ENCODE results near the gene IFI27.

Gene IFI27

GRCh38 chr14:94124582-94125377 is 14.2 kb downstream of the IFI27 start:
- no peak for DNase-seq (ENCODE audit: low read depth in 1 of 2, low spot score in 1 of 2)

GRCh38 chr14:94125659-94126418 is 15.3 kb downstream of the IFI27 start:
- DNase-seq (ENCODE audit: low read depth in 1 of 2, low spot score in 1 of 2), result no peak

GRCh38 chr14:94126419-94126677 is 15.8 kb downstream of the IFI27 start:
- no peak for DNase-seq (ENCODE audit: low read depth in 1 of 2, low spot score in 1 of 2)

DNA sequence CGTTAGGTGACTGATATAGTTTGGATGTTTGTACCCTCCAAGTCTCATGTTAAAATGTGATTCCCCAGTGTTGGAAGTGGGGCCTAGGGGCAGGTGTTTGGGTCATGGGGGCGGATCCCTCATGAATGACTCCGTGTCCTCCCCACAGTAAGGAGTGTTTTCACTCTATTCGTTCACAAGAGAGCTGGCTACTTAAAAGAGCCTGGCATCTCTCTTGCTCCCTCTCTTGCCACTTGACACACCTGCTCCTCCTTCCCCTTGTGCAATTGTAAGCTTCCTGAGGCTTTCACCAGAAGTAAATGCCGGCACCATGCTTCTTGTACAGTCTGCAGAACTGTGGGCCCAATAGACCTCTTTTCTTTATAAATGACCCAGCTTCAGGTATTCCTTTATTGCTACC is 16.3 kb downstream of the IFI27 start:
- DNase-seq (ENCODE audit: low read depth in 1 of 2, low spot score in 1 of 2), result no peak

DNA sequence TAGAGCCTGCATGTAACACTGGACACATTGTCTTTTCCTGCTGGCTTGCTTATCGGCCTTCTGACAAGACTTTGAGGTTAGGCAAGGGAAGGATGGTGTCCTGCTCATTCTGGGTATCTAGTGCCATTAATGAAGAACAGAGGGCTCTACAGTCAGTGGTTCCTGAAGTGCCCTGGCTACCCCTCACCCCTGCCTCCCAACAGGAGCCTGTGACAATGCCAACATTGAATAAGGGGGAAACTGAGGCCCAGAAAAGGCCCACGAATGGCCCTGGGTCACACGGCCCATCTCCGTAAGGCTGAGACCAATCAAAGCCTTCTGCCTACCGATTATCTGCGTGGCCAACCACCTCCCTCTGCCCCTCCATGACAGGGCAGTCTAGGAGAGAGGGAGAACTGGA is 16.8 kb downstream of the IFI27 start:
- DNase-seq (ENCODE audit: low read depth in 1 of 2, low spot score in 1 of 2), result no peak

DNA sequence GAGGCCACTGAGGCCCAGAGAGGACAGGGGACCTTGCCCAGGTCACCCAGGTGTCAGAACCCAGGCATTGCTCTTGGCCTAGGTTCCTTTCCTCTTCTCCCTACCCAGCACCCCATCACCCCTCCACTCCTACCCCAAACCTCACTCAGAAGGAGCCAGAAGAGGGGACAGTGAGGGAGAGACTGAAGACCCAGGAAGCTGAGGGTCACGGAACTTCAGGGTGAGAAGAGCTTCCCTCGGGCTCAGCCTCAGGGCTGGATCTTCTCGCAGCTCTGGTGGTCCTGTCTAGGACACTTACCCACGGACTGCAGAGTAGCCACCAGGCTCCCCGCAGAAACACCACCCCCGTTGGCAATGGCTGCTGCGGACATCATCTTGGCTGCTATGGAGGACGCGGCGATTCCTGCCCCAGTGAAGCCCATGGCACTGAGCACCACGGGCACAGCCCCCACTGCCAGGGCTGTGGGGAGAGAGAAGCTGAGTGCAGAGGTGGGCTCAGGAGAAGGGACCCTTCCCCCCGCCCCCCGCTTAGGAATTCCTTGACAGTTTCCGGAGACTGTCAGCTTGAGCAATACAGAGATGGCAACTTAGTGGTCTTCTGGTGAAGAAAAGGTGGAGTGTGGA is 17.8 kb downstream of the IFI27 start:
- no peak for DNase-seq (ENCODE audit: low read depth in 1 of 2, low spot score in 1 of 2)

DNA sequence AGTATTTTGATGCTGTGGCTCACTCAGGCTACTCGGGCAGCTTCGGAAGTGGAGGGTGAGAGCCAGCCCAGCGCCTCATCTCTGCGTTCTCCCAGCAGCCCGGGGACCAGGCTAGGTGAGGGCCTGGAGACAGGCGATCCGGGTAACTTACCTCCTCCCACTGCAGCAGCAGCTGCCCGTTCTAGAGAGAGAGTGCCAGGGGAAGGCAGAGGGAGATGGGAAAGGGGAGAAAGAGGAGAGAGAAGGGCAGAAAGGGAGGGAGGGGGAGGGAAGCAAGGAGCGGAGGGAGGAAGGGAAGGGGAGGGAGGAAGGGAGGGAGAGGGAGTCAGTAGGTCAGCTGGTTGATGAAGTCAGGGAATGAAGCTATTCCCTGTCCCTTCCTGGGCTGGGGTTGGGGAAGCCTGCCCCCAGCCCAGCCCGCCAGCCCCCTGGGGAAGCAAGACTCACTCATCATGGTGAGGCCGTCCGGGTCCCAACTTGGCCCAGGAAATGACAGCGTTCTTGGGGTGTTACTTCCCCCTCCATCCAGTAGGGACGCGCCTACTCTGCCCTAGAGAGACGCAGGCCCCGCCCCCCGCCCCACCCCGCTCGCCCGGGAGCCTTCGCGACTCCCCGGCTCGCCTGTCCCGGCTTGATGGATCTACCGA is 18.7 kb downstream of the IFI27 start, which contains the start of gene IFI27L2:
IFI27L2 (minus strand) TSS at position 494 of the 647 bp plus-strand sequence; CDS start at position 454, 40 bp downstream.
- DNase-seq (ENCODE audit: low read depth in 1 of 2, low spot score in 1 of 2), result peak; percentile 25 to 44

- no peak for DNase-seq (ENCODE audit: low read depth in 1 of 2, low spot score in 1 of 2)
Measured at GRCh38 chr14:94129758-94130414, 19.4 kb downstream of the IFI27 start.

- peak in 1 of 2 donors; percentile 21 for DNase-seq (ENCODE audit: low read depth in 1 of 2, low spot score in 1 of 2)
Measured at GRCh38 chr14:94132285-94132887, 21.9 kb downstream of the IFI27 start.

GRCh38 chr14:94135476-94135875 is 24.9 kb downstream of the IFI27 start:
- DNase-seq (ENCODE audit: low read depth in 1 of 2, low spot score in 1 of 2), result no peak

DNA sequence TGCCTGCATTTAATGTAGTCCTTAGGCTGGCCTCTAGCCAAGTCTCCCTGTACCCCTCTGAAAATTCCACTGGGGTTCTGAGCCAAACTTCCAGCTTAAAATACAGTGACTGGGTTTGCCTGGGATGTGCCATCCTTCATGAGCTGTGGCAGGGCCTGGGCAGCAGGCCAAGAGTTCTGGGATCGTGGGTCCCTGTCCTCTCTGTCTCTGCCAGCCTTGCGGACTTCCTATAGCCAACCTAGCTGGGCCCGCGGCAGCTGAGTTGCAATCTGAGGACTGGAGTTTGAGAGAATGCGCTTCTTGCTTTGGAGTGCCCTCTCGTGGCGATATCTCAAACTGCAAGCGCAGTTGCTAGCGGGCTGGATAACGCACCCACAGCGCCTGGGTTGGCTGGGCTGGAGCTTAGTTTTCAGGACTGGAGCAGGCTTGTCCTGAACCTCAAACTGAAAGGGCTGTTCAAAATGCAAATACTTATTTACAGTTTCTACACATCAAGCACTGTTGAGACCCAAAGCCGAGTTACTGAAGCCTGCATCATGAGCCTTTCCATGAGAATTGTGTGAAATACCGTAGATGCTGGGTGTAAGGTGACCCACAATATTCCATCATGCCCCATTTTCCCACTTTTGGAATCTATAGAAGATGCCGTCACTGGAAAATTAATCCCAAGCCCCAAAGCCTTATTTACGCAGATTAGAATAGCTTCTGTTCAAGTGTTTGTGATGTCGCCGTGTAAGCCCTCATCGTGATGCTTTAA is 26.2 kb downstream of the IFI27 start:
- peak; percentile 69 to 78 for DNase-seq (ENCODE audit: low read depth in 1 of 2, low spot score in 1 of 2)

GRCh38 chr14:94138251-94138650 is 27.7 kb downstream of the IFI27 start:
- no peak for DNase-seq (ENCODE audit: low read depth in 1 of 2, low spot score in 1 of 2)

DNA sequence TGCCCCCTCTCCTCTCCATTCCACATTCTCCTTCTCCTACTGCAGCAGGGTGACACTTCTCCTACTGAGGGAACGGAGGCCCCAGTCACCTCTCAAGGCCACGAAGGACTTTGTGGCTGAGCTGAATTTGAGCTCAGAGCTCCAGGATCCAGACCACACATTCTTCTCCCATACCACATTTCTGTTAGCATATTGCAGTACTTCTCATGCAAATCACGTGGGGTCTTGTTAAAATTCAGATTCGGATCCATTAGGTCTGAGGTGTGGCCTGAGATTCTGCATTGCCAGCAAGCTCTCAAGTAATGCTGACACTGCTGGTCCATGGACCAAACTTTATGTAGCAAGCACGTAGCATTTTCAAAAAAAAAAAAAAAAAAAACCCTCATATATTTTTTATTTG is 28.5 kb downstream of the IFI27 start:
- DNase-seq (ENCODE audit: low read depth in 1 of 2, low spot score in 1 of 2), result no peak

DNA sequence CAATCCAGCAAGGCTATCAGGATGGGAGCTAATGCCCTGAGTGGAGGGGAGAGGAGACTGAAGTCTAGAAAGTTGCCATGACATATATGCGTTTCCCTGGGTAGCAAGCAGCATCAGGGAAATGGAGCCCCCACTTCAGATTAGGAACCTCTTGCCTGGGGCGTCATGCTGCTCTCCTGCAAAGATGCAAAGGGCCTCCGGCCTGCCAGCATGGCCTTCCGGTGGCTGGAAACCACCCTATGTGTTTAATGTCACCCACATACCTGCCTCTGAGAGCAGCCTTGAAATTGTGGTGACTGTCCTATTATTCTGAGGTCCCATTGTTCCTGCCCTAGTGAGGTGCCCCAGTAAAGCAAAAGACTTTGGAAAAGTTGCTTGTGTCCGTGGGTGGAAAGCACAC is 28.9 kb downstream of the IFI27 start:
- no peak for DNase-seq (ENCODE audit: low read depth in 1 of 2, low spot score in 1 of 2)

DNA sequence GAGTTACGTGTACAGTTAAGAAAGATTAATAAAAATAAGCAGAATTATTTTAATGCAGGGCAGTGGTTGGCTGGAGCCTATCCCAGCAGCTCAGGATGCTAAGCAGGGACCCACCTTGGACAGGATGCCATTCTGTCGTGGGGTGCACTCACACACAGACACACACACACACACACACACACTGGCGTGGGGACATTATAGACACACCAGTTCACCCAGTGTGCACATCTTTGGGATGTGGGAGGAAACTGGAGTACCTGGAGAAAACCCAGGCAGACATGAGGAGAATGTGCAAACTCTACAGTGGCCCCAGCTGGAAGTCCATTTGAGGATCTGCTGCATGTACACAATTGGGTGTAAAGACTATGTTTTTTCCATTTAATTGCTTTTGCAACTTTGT is 31.7 kb downstream of the IFI27 start:
- DNase-seq (ENCODE audit: low read depth in 1 of 2, low spot score in 1 of 2), result no peak

DNA sequence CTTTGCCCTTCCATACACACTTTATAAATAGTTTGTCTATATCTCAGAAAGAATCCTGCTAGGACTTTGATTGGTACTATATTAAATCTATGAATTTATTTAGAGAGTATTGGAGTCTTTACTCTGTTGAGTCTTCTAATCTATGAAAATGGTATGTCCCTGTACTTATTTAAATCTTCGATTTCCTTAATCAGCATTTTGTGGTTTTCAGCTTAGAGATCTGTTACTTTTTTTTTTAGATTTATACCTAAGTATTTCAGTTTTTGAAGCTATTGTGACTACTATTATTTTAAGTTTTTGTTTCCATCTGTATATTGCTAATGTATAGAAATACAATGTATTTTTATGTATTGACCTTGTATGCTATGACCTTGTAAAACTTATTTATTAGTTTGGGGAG is 32.3 kb downstream of the IFI27 start:
- DNase-seq (ENCODE audit: low read depth in 1 of 2, low spot score in 1 of 2), result no peak

DNA sequence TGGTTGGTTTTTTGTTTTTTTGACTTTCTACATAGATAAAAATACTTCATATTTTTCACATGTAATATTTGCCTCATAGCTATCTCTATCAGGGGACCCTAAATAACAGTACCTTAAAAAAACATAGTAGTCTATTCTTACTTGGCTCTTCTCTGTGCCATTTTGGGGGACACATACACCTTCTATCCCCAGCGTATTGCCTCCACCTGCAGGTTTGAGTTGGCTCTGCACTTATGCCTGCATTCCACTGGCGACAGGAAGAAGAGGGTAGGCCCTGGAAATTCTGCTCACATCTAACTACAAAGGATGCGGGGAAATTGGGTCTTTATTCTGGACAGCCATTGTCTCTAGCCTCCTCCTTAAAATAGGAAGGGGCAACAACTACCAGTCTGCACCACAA is 32.7 kb downstream of the IFI27 start:
- no peak for DNase-seq (ENCODE audit: low read depth in 1 of 2, low spot score in 1 of 2)

- no peak for DNase-seq (ENCODE audit: low read depth in 1 of 2, low spot score in 1 of 2)
Measured at GRCh38 chr14:94143711-94144110, 33.2 kb downstream of the IFI27 start.

GRCh38 chr14:94144765-94145164 is 34.2 kb downstream of the IFI27 start:
- no peak for DNase-seq (ENCODE audit: low read depth in 1 of 2, low spot score in 1 of 2)

DNA sequence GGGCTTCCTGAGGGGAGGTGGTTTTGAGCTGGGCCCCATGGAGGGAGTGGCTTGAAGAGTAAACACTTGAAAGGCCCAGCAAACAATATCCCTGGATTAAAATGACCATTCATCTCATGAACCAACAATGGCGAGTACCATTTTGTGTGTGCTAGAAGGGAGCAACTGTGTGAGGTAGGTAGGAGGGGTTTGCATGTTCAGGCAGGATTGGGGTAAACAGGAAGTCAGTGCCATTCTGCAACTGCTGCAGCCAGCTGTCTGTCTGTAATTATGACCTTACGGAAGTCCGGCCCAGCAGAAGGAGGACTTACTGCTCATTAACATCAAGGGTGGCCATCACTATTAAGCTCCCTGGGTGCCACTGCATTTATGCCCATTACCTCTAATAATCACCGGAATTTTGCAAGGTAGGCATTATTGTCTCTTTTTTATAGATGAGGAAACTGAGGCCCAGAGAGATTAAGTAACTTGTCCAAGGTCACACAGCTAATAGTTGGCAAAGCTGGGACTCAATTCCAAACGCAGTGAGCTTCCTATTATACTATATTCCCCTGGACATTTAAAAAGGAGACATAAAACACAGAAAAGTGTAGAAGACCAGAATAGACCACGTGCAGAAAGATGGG is 35.5 kb downstream of the IFI27 start:
- DNase-seq (ENCODE audit: low read depth in 1 of 2, low spot score in 1 of 2), result no peak

All from stimulated activated CD4-positive, alpha-beta T cell treated with anti-CD3 and anti-CD28 coated beads, Interleukin-15, amount 100 ng/mL, for 1 hour (primary cell).